ENCODE results near the gene SH2B3.

SH2B3 gene

DNA sequence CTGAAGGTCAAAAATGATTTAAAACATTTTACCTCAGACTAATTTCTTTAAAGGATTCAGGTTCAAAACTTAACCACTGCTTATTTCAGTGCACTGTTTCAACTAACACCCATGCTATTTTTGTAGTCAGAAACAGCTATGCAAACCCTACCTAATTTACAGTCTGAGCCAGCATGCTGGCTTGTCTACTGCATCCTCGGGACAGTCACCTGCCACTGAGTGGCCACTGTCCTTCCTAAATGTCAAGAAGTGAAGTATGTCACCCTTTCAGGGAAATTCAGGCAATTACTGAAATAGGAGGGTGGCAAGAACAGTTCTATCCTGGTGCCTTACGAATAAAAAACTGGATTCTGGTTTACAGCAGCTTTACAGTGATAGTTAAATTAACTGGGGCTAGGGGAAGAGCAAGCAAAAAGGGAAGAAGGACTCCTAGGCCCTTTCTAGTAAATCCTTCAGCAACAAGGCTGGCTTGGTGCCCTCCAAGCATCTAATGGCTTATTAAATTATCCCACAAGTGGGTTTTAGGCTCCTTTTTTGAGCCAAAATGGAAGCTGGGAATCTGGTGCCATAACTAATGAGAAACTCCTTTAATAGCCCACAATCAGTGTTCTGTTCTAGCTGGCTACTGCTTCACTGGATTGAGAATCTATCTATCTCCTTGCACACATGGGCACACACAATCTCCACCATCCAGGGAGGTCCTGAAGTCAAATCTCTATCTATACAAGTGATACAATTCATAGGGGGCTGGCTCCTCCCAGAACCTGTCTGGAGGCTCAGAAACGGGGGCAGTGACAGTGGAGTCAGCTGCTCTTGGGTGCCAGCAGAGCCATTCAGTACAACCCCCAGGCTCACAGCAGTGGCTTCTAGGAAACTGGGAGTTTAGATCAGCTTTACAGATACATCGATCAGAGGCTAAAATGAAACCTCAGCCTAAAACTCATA is 43.4 kb downstream of the SH2B3 start:
- peaks cover 30% of the 10 kb centered on the region; the same call in 1 of the 2 replicates for H3K79me2 ChIP-seq (ENCODE audit: insufficient read depth, low read length)
- H3K9me3 ChIP-seq (ENCODE audit: insufficient read depth, low read depth, low read length): no peaks in the 10 kb centered on the region
- peaks cover 80% of the 10 kb centered on the region for H3K36me3 ChIP-seq (ENCODE audit: insufficient read depth, low read length)
- no peak overlapping the region for H2AFZ ChIP-seq (ENCODE audit: low read length)
- no peak overlapping the region for H3K4me3 ChIP-seq (ENCODE audit: low read length, poor library complexity, severe bottlenecking)
- H3K9ac ChIP-seq (ENCODE audit: low read depth, low read length, poor library complexity, severe bottlenecking): no peak overlapping the region
- no peaks in the 10 kb centered on the region for H3K9me2 ChIP-seq (replicated peaks; ENCODE audit: low read depth, low read length)
- peaks cover 18% of the 10 kb centered on the region for H4K20me1 ChIP-seq (ENCODE audit: insufficient read depth, low read length, poor library complexity, severe bottlenecking)
- H3K4me2 ChIP-seq (ENCODE audit: low read depth, low read length, poor library complexity, severe bottlenecking): no peak overlapping the region
- H3K27me3 ChIP-seq (ENCODE audit: insufficient read depth, low read length, poor library complexity, severe bottlenecking): no peaks in the 10 kb centered on the region
- TF ChIP-seq, protein P1, sequence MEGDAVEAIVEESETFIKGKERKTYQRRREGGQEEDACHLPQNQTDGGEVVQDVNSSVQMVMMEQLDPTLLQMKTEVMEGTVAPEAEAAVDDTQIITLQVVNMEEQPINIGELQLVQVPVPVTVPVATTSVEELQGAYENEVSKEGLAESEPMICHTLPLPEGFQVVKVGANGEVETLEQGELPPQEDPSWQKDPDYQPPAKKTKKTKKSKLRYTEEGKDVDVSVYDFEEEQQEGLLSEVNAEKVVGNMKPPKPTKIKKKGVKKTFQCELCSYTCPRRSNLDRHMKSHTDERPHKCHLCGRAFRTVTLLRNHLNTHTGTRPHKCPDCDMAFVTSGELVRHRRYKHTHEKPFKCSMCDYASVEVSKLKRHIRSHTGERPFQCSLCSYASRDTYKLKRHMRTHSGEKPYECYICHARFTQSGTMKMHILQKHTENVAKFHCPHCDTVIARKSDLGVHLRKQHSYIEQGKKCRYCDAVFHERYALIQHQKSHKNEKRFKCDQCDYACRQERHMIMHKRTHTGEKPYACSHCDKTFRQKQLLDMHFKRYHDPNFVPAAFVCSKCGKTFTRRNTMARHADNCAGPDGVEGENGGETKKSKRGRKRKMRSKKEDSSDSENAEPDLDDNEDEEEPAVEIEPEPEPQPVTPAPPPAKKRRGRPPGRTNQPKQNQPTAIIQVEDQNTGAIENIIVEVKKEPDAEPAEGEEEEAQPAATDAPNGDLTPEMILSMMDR (conservative IDR thresholded peaks at IDR 0.05; ENCODE audit: low read length): no peak
- TF ChIP-seq EZH2phosphoT487 (IDR thresholded peaks at IDR 0.05; ENCODE audit: borderline replicate concordance): no peak
- peaks cover 23% of the 10 kb centered on the region for H3K4me1 ChIP-seq (ENCODE audit: insufficient read depth, low read length, poor library complexity, severe bottlenecking)
- peaks cover 6% of the 10 kb centered on the region; the same call in 1 of the 2 replicates for H3F3A ChIP-seq (ENCODE audit: low read depth)

DNA sequence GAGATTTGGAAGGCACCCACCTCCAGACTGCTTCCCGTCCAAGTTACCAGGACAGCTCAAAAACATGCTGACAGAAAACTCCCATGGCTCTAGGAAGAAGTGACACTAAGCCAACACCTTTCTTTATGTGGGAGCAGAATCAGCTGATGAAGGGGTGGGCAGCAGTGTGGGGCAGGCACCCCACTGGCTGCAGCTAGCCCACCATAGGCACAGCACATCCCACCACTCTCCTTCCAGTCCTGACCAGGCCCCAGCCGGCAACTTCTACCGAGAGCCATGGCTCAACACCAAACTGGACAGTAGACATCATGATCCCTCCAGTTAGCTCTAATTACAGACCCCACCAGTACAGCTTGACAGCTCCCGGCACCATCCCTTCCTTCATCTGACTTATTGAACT is 45.0 kb downstream of the SH2B3 start:
- Histone ChIP-seq H3K79me2 (ENCODE audit: insufficient read depth, low read length) (peaks cover 17% of the 10 kb centered on the region; the same call in 1 of the 2 replicates), H3K4me3 (ENCODE audit: low read length, poor library complexity, severe bottlenecking) (no peak overlapping the region), H3K9me3 (ENCODE audit: insufficient read depth, low read depth, low read length) (no peaks in the 10 kb centered on the region), H3K36me3 (ENCODE audit: insufficient read depth, low read length) (peaks cover 93% of the 10 kb centered on the region), H3K4me2 (ENCODE audit: low read depth, low read length, poor library complexity, severe bottlenecking) (no peak overlapping the region), H3K4me1 (ENCODE audit: insufficient read depth, low read length, poor library complexity, severe bottlenecking) (peaks cover 7% of the 10 kb centered on the region), H3F3A (ENCODE audit: low read depth) (peaks cover 2% of the 10 kb centered on the region; the same call in 1 of the 2 replicates), H3K9me2 (replicated peaks; ENCODE audit: low read depth, low read length) (no peaks in the 10 kb centered on the region), H3K27me3 (ENCODE audit: insufficient read depth, low read length, poor library complexity, severe bottlenecking) (no peaks in the 10 kb centered on the region), H2AFZ (ENCODE audit: low read length) (no peak overlapping the region), H3K9ac (ENCODE audit: low read depth, low read length, poor library complexity, severe bottlenecking) (no peak overlapping the region), H4K20me1 (ENCODE audit: insufficient read depth, low read length, poor library complexity, severe bottlenecking) (peaks cover 3% of the 10 kb centered on the region)
- TF ChIP-seq, protein P1 (conservative IDR thresholded peaks at IDR 0.05; ENCODE audit: low read length): no peak
- TF ChIP-seq EZH2phosphoT487 (IDR thresholded peaks at IDR 0.05; ENCODE audit: borderline replicate concordance): no peak

DNA sequence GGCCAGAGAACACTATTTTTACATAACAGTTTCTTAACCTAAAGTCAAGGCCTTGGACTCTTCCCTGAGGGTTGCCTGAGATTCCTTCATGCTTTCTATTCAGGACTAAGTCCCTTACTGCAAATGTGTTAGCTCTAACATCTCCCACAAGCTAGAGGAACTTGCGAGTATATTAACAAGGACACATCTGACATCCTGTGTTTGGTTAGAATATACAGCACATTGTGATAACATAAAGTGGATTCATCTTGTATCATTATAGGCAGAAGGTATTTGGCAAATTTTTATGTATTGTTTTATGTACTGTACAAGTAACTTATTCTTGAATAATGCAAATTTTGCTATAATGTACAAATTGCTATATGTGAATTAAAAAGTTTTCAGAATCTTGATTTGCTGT is 45.5 kb downstream of the SH2B3 start:
- Histone ChIP-seq H3K4me2 (ENCODE audit: low read depth, low read length, poor library complexity, severe bottlenecking) (no peak overlapping the region), H3K9me2 (replicated peaks; ENCODE audit: low read depth, low read length) (no peaks in the 10 kb centered on the region), H3K4me1 (ENCODE audit: insufficient read depth, low read length, poor library complexity, severe bottlenecking) (peaks cover 2% of the 10 kb centered on the region), H3K79me2 (ENCODE audit: insufficient read depth, low read length) (peaks cover 11% of the 10 kb centered on the region; the same call in 1 of the 2 replicates), H2AFZ (ENCODE audit: low read length) (no peak overlapping the region), H3K9ac (ENCODE audit: low read depth, low read length, poor library complexity, severe bottlenecking) (no peak overlapping the region), H3K36me3 (ENCODE audit: insufficient read depth, low read length) (peaks cover 93% of the 10 kb centered on the region), H3K4me3 (ENCODE audit: low read length, poor library complexity, severe bottlenecking) (no peak overlapping the region), H3F3A (ENCODE audit: low read depth) (peaks cover 2% of the 10 kb centered on the region; the same call in 1 of the 2 replicates), H3K27me3 (ENCODE audit: insufficient read depth, low read length, poor library complexity, severe bottlenecking) (no peaks in the 10 kb centered on the region), H3K9me3 (ENCODE audit: insufficient read depth, low read depth, low read length) (no peaks in the 10 kb centered on the region), H4K20me1 (ENCODE audit: insufficient read depth, low read length, poor library complexity, severe bottlenecking) (no peaks in the 10 kb centered on the region)
- no peak for TF ChIP-seq EZH2phosphoT487 (IDR thresholded peaks at IDR 0.05; ENCODE audit: borderline replicate concordance)
- TF ChIP-seq, protein P1 (conservative IDR thresholded peaks at IDR 0.05; ENCODE audit: low read length): no peak
